SK-N-SH treated with all-trans-retinoic acid at 6 μM for 48 hours (cell line): ENCODE data around the gene CDC42EP2.

Source experiments
- ATAC-seq: fragments of 200-7000 bp; cut with Tn5 transposase; 3 replicates; pipeline ENCODE4 v1.9.1; 2020; ENCODE audit warnings: mild to moderate bottlenecking, moderate library complexity
- CREB5 ChIP-seq: fragments of 250-450 bp; sonication (Bioruptor Pico); IDR thresholded peaks from 2 replicates; pipeline ENCODE4 v1.5.1; 2020; ENCODE audit warnings: low read depth, mild to moderate bottlenecking, moderate library complexity
- CSDC2 ChIP-seq: fragments of 250-450 bp; sonication (Bioruptor Pico); IDR thresholded peaks from 2 replicates; pipeline ENCODE4 v1.5.0; 2020; ENCODE audit warnings: mild to moderate bottlenecking, moderate library complexity
- CSRNP3 ChIP-seq: fragments of 250-450 bp; sonication (Bioruptor Pico); IDR thresholded peaks from 2 replicates; pipeline ENCODE4 v1.5.1; 2021; ENCODE audit warnings: mild to moderate bottlenecking, moderate library complexity
- ESRRG ChIP-seq: fragments of 250-450 bp; sonication (Bioruptor Pico); IDR thresholded peaks from 2 replicates; pipeline ENCODE4 v1.6.1; 2021; ENCODE audit warnings: mild to moderate bottlenecking
- GLIS3 ChIP-seq: fragments of 250-450 bp; sonication (Bioruptor Pico); IDR thresholded peaks from 2 replicates; pipeline ENCODE4 v1.5.0; 2020; ENCODE audit warnings: mild to moderate bottlenecking, moderate library complexity
- ISL1 ChIP-seq: fragments of 250-450 bp; sonication (Bioruptor Pico); IDR thresholded peaks from 2 replicates; pipeline ENCODE4 v2.1.2; 2022; ENCODE audit warnings: mild to moderate bottlenecking, moderate library complexity
- OSR1 ChIP-seq: fragments of 250-450 bp; sonication (Bioruptor Pico); IDR thresholded peaks from 2 replicates; pipeline ENCODE4 v1.8.0; 2022; ENCODE audit warnings: moderate library complexity, mild to moderate bottlenecking, inconsistent platforms
- PATZ1 ChIP-seq: fragments of 250-450 bp; sonication (Bioruptor Pico); IDR thresholded peaks from 2 replicates; pipeline ENCODE4 v1.8.0; 2020; ENCODE audit warnings: mild to moderate bottlenecking, moderate library complexity, borderline replicate concordance
- POU6F1 ChIP-seq: fragments of 250-450 bp; sonication (Bioruptor Pico); IDR thresholded peaks from 2 replicates; pipeline ENCODE4 v1.8.0; 2021; ENCODE audit warnings: low read depth, mild to moderate bottlenecking, moderate library complexity, borderline replicate concordance
- PPARA ChIP-seq: fragments of 250-450 bp; sonication (Bioruptor Pico); IDR thresholded peaks from 2 replicates; pipeline ENCODE4 v1.5.0; 2020; ENCODE audit warnings: mild to moderate bottlenecking, borderline replicate concordance
- SNAI2 ChIP-seq: fragments of 250-450 bp; sonication (Bioruptor Pico); IDR thresholded peaks from 2 replicates; pipeline ENCODE4 v1.5.0; 2020; ENCODE audit warnings: mild to moderate bottlenecking, moderate library complexity
- TCF4 ChIP-seq: fragments of 250-450 bp; sonication (Bioruptor Pico); IDR thresholded peaks from 2 replicates; pipeline ENCODE4 v1.8.0; 2021; ENCODE audit warnings: mild to moderate bottlenecking, moderate library complexity, borderline replicate concordance
- TOX ChIP-seq: fragments of 250-450 bp; sonication (Bioruptor Pico); IDR thresholded peaks from 2 replicates; pipeline ENCODE4 v1.8.0; 2021; ENCODE audit warnings: mild to moderate bottlenecking, moderate library complexity, borderline replicate concordance
- ZC3H10 ChIP-seq: fragments of 250-450 bp; sonication (Bioruptor Pico); IDR thresholded peaks from 2 replicates; pipeline ENCODE4 v1.5.1; 2021; ENCODE audit warnings: mild to moderate bottlenecking, moderate library complexity
- ZFP3 ChIP-seq: fragments of 250-450 bp; sonication (Bioruptor Pico); IDR thresholded peaks from 2 replicates; pipeline ENCODE4 v1.5.0; 2020; ENCODE audit warnings: mild to moderate bottlenecking, moderate library complexity
- ZFP30 ChIP-seq: fragments of 450-650 bp; formaldehyde crosslinking; IDR thresholded peaks from 2 replicates; pipeline ENCODE4 v1.5.0; 2022; ENCODE audit warnings: mild to moderate bottlenecking, moderate library complexity
- ZNF565 ChIP-seq: fragments of 450-650 bp; formaldehyde crosslinking; conservative IDR thresholded peaks from 2 replicates; pipeline ENCODE4 v1.5.0; 2020; ENCODE audit warnings: low read depth, mild to moderate bottlenecking, moderate library complexity
- ZNF70 ChIP-seq: fragments of 450-650 bp; formaldehyde crosslinking; IDR thresholded peaks from 2 replicates; pipeline ENCODE4 v1.5.0; 2020; ENCODE audit warnings: mild to moderate bottlenecking, moderate library complexity
- TF ChIP-seq, protein P1 (sequence below): fragments of 250-450 bp; sonication (Bioruptor Pico); IDR thresholded peaks from 2 replicates; pipeline ENCODE4 v1.5.0; 2020; ENCODE audit warnings: mild to moderate bottlenecking, moderate library complexity

The CDC42EP2 gene

GRCh38 chr11:65315204-65315865 is 669 bp downstream of the CDC42EP2 start:
- ATAC-seq, result peak; percentile 81
- TF ChIP-seq OSR1 (CRISPR knock-in tag) (no peak), GLIS3 (no peak), PPARA (CRISPR knock-in tag) (no peak), CSRNP3 (CRISPR knock-in tag) (no peak), POU6F1 (CRISPR knock-in tag) (no peak), ZC3H10 (CRISPR knock-in tag) (no peak), SNAI2 (CRISPR knock-in tag) (no peak), ESRRG (CRISPR knock-in tag) (no peak), ISL1 (CRISPR knock-in tag) (no peak), ZNF565 (CRISPR knock-in tag) (no peak), TOX (CRISPR knock-in tag) (no peak), CSDC2 (CRISPR knock-in tag) (no peak), ZFP30 (CRISPR knock-in tag) (no peak), TCF4 (CRISPR knock-in tag) (no peak)
- TF ChIP-seq, protein P1, sequence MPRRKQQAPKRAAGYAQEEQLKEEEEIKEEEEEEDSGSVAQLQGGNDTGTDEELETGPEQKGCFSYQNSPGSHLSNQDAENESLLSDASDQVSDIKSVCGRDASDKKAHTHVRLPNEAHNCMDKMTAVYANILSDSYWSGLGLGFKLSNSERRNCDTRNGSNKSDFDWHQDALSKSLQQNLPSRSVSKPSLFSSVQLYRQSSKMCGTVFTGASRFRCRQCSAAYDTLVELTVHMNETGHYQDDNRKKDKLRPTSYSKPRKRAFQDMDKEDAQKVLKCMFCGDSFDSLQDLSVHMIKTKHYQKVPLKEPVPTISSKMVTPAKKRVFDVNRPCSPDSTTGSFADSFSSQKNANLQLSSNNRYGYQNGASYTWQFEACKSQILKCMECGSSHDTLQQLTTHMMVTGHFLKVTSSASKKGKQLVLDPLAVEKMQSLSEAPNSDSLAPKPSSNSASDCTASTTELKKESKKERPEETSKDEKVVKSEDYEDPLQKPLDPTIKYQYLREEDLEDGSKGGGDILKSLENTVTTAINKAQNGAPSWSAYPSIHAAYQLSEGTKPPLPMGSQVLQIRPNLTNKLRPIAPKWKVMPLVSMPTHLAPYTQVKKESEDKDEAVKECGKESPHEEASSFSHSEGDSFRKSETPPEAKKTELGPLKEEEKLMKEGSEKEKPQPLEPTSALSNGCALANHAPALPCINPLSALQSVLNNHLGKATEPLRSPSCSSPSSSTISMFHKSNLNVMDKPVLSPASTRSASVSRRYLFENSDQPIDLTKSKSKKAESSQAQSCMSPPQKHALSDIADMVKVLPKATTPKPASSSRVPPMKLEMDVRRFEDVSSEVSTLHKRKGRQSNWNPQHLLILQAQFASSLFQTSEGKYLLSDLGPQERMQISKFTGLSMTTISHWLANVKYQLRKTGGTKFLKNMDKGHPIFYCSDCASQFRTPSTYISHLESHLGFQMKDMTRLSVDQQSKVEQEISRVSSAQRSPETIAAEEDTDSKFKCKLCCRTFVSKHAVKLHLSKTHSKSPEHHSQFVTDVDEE (CRISPR knock-in tag), result no peak

DNA sequence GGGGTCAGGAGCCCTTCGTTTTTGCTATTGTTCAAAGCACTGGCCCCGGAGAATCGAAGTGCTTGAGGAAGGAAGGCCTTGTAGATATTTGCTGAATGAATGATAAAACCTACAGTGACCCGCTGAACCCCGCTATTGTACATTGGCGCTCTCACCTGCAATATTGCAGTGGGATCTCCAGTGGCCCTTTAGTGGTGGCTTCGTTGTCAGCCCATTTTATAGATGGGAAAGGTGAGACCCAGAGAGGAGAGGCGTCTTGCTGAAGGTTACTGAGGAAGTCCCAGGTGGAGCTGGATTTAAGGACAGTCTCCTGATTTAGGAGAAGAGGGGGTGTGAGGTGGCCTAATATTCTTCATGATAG is 1.2 kb downstream of the CDC42EP2 start:
- TF ChIP-seq ZNF70, result no peak
- no peak for TF ChIP-seq CREB5 (CRISPR knock-in tag)
- no peak for TF ChIP-seq ZC3H10 (CRISPR knock-in tag)
- no peak for TF ChIP-seq OSR1 (CRISPR knock-in tag)
- no peak for ATAC-seq

DNA sequence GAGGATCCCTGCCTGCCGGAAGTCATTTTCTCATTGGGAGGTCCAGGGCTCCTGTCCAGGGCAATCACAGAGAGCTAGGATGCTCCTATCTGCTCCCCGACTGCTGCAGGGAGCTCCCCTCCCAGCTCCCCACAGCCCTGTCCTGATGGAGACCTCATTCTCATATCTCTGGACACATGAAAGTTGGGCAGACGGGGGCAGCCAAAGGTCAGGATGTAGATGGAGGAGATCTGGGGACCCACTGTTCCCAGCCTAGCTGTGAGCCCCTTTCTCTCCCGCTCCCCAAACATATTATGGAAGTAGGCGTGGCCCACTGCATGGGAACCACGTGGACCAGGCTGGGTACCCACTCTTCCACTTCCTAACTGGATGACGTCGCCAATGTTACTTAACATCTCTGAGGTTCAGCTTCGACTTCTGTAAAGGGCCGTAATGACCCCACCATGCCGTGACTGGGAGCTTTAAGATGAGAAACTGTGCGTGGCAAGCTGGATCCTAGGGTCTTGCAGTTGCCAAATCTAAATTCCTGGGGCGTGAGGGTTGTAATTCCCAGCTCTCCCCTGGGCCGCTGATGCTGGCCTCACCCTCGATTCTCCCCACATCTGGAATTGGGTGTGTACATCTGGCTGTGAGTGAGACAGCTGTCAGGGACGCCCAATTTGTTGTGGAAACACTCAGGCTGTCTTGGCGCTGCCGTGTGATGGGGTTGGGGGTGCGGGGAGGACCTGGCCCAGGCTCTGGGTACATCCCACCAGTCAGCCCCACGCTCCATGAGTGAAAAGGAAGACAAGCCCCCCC is 1.8 kb downstream of the CDC42EP2 start:
- ATAC-seq, result no peak
- TF ChIP-seq GLIS3 (no peak), ZC3H10 (CRISPR knock-in tag) (no peak), ZFP3 (CRISPR knock-in tag) (no peak), ISL1 (CRISPR knock-in tag) (no peak), PATZ1 (CRISPR knock-in tag) (no peak), TCF4 (CRISPR knock-in tag) (no peak)
